ENCODE data around the gene PRKAG1.
A peak's percentile ranks its signal among the peaks of the same experiment; 100 is the strongest.

Gene PRKAG1

DNA sequence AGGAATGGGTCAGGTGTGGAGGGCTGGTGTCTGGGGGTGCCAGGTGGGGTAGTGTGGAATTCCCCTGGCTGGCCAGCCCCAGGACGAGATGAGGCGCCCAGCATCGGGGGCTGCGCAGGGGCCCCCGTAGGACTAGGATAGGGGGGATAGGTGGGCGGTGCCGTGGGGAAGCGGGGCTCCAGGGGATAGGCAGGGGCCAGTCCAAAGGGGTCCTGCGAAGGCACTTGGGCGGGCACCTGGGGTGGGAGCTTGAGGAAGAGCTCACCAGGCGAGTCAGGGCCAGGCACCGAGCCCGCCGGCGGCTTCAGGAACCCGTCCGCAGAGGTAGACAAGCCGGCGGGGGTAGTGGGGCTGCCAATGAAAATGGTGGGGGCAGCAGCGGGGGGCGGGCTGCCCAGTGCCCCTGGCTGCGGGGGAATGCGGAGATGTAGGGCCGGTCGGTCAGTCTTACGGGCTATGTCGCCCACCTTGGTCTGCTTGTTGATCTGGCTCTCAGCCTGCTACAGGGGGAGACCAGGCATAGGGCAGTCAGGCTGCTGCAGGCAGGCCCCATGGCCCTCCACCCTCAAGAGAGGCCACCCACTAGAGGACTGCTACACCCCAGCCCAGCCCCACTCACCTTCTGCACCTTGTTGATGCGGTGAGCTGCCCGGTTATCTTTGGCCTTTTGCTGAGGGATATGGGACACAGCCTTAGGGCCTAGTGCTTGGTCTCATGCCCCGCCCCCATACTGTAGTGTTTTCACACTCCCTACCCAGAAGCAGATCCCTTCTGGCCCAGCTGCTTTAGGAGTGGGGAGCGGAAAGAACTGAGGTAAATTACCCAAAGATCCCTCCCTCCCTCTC lies 22.7 kb upstream of the PRKAG1 start:
- TF ChIP-seq, protein P1, sequence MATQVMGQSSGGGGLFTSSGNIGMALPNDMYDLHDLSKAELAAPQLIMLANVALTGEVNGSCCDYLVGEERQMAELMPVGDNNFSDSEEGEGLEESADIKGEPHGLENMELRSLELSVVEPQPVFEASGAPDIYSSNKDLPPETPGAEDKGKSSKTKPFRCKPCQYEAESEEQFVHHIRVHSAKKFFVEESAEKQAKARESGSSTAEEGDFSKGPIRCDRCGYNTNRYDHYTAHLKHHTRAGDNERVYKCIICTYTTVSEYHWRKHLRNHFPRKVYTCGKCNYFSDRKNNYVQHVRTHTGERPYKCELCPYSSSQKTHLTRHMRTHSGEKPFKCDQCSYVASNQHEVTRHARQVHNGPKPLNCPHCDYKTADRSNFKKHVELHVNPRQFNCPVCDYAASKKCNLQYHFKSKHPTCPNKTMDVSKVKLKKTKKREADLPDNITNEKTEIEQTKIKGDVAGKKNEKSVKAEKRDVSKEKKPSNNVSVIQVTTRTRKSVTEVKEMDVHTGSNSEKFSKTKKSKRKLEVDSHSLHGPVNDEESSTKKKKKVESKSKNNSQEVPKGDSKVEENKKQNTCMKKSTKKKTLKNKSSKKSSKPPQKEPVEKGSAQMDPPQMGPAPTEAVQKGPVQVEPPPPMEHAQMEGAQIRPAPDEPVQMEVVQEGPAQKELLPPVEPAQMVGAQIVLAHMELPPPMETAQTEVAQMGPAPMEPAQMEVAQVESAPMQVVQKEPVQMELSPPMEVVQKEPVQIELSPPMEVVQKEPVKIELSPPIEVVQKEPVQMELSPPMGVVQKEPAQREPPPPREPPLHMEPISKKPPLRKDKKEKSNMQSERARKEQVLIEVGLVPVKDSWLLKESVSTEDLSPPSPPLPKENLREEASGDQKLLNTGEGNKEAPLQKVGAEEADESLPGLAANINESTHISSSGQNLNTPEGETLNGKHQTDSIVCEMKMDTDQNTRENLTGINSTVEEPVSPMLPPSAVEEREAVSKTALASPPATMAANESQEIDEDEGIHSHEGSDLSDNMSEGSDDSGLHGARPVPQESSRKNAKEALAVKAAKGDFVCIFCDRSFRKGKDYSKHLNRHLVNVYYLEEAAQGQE (IDR thresholded peaks at IDR 0.05; ENCODE audit: insufficient read depth in 1 of 2, low read depth in 2 of 2, low read length in 2 of 2), result no peak
- 0 out of 2 replicates have a peak, but pooled peaks have one; percentile 24 for TF ChIP-seq POLR2AphosphoS5 (IDR thresholded peaks at IDR 0.05; ENCODE audit: low read depth, low read length)
- TF ChIP-seq SIN3A (IDR thresholded peaks at IDR 0.05; ENCODE audit: borderline replicate concordance, insufficient read depth, low read length), result no peak
- no peak for TF ChIP-seq FOXP2 (optimal IDR thresholded peaks at IDR 0.05; ENCODE audit: borderline replicate concordance, extremely low read depth, extremely low read length, insufficient read depth)
- no peak for TF ChIP-seq TAF1 (IDR thresholded peaks at IDR 0.05; ENCODE audit: borderline replicate concordance, insufficient read depth, low read length)

DNA sequence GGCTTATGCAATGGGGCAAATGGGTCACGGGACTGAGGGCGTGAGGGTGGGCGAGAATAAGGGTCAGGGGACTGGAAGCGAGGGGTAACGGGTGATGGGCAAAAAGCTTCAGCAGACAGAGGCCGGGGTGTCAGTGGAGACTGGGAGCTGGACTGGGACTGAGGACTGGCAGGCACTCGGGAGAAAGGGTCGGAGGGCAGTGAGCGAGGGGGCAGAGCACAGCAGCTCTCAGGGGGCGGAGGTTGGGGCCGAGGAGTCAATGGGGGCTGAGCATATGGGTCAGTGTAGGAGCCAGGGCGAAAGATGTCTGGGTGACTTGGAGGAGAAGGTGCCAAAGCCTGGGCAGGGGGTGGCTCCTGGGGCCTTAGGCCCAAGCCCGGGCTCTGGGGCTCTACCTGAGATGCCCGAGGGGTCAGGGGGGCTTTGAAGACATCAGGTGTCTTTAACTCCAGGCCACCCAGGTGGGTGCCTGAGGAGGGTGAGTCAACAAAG lies 21.8 kb upstream of the PRKAG1 start:
- no peak for TF ChIP-seq FOXP2 (optimal IDR thresholded peaks at IDR 0.05; ENCODE audit: borderline replicate concordance, extremely low read depth, extremely low read length, insufficient read depth)
- TF ChIP-seq TAF1 (IDR thresholded peaks at IDR 0.05; ENCODE audit: borderline replicate concordance, insufficient read depth, low read length), result no peak
- no peak for TF ChIP-seq POLR2AphosphoS5 (IDR thresholded peaks at IDR 0.05; ENCODE audit: low read depth, low read length)
- no peak for TF ChIP-seq SIN3A (IDR thresholded peaks at IDR 0.05; ENCODE audit: borderline replicate concordance, insufficient read depth, low read length)
- TF ChIP-seq, protein P1 (IDR thresholded peaks at IDR 0.05; ENCODE audit: insufficient read depth in 1 of 2, low read depth in 2 of 2, low read length in 2 of 2), result no peak

DNA sequence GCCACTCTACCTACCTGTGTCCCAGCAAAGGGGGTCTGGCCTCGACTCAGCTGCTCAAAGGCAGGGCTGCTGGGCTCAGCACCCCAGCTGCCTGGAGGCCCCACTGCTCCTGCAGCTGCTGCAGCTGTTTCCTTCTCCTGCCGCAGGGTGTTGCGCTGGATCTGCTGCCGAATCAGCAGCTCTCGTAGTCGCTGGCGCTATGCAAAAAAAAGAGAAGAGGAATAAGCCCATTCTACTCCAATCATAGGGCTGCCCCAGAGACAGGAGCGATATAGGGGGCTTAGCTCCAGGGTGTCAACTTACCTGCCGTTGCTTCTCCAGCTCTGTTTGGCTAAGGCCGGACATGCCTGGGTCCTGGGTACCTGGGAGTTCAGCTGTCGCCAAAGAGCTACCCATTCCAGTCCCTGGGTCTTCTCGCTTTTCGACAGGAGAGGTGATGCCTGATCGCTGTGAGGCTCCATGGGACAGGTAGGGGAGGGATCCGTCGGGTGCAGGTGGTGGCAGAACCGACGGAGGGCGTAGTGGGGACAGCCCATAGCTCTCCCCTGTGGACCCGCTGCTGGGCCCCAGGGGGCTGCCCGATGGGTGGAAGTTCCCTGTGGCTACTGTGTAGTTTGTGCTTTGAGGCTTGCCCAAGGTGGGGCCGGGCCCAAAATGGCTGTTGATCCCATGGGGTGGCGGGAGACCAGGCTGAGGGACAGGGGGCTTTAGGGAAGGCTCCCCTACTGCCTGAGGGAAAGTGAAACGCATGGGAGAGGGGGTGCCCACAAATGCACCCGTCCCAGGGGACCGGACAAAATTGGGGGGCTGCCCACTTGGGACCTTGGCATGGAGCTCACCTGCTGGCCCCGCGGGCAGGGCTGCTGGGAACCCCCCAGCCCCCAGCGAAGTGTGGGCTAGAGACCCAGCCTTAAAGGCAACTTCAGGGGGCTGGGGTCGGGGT lies 21.1 kb upstream of the PRKAG1 start:
- TF ChIP-seq FOXP2 (optimal IDR thresholded peaks at IDR 0.05; ENCODE audit: borderline replicate concordance, extremely low read depth, extremely low read length, insufficient read depth), result no peak
- TF ChIP-seq, protein P1 (IDR thresholded peaks at IDR 0.05; ENCODE audit: insufficient read depth in 1 of 2, low read depth in 2 of 2, low read length in 2 of 2), result no peak
- TF ChIP-seq TAF1 (IDR thresholded peaks at IDR 0.05; ENCODE audit: borderline replicate concordance, insufficient read depth, low read length), result no peak
- no peak for TF ChIP-seq SIN3A (IDR thresholded peaks at IDR 0.05; ENCODE audit: borderline replicate concordance, insufficient read depth, low read length)
- TF ChIP-seq POLR2AphosphoS5 (IDR thresholded peaks at IDR 0.05; ENCODE audit: low read depth, low read length), result no peak

DNA sequence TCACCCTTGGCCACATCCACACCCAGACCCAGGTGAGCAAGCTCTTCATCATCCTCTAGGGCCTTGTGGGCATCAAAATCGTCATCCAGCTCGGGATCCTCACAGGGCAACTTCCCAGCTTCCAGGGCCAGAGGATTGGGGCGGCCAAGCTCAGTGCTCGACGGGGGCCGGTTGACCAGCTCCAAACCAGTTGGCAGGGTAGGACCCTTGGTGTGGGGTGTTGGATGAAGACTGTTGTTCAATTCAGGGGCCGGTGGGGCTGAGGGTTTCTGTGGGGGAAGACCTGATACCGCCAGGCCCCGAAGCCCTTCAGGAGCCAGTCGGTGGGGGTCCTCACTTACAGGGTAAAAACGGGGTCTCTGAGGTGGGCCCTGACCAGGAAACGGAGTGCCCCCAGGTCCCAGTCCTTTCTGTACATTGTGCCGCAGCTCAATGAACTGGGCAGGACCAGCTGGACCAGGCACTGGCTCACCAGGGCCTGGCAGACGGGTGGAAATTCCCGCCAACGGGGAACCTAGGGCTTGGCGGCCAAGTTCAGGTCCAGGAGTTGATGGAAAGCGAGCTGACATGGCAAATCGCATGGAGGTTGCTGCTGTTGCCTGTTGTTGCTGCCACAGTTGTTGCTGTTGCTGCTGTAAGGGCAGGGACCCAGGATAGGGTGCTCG lies 19.8 kb upstream of the PRKAG1 start:
- TF ChIP-seq FOXP2 (optimal IDR thresholded peaks at IDR 0.05; ENCODE audit: borderline replicate concordance, extremely low read depth, extremely low read length, insufficient read depth) (no peak), TAF1 (IDR thresholded peaks at IDR 0.05; ENCODE audit: borderline replicate concordance, insufficient read depth, low read length) (no peak)

DNA sequence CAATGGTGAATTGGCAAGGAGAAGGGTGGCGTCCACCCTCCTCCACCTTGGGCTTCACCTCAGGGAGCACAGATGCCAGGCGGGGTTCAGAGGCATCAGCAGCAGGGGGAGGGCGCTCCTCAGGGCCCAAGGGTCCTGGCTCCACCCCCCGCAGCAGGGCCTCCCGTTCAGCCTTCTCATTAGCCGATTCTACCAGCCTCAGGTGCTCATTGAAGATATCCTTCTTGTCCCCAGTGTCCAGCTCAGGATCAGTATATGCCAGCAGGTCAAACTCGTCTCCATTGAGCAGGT lies 19.3 kb upstream of the PRKAG1 start:
- TF ChIP-seq TAF1 (IDR thresholded peaks at IDR 0.05; ENCODE audit: borderline replicate concordance, insufficient read depth, low read length) (no peak), SIN3A (IDR thresholded peaks at IDR 0.05; ENCODE audit: borderline replicate concordance, insufficient read depth, low read length) (no peak), FOXP2 (optimal IDR thresholded peaks at IDR 0.05; ENCODE audit: borderline replicate concordance, extremely low read depth, extremely low read length, insufficient read depth) (no peak), POLR2AphosphoS5 (IDR thresholded peaks at IDR 0.05; ENCODE audit: low read depth, low read length) (no peak)
- TF ChIP-seq, protein P1 (IDR thresholded peaks at IDR 0.05; ENCODE audit: insufficient read depth in 1 of 2, low read depth in 2 of 2, low read length in 2 of 2), result no peak
